SK-N-DZ (cell line): ENCODE measurements around the gene ACBD6.

Experiments
- DNase-seq: peaks from one replicate; pipeline ENCODE4 v3.0.0-alpha.2; 2015; ENCODE audit warnings: low spot score

Gene ACBD6

DNA sequence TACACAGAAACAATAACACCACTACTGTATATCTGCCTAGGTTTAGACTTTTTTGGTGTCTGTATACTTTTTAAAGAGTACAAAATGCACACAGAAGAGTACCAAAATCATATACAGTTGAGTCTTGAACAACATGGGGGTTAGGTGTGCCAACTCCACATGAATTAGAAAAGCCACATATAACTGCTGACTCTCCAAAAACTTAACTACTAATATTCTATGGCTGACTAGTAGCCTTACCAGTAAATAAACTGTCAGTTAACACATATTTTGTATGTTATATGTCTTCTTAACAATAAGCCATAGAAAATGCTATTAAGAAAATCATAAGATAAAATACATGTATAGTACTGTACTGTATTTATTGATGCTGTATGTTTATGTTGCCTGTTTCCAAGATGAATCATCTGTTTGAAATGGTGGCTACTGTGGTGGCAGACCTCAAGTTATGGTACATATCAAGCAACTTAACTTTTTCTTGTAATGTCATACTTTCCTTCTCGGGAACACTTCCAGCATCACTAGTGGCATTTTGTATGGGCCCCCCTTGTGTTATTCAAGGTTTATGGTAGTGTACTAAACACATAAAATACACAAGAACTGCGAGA, 201.1 kb downstream of the ACBD6 start:
- no peak for DNase-seq

DNA sequence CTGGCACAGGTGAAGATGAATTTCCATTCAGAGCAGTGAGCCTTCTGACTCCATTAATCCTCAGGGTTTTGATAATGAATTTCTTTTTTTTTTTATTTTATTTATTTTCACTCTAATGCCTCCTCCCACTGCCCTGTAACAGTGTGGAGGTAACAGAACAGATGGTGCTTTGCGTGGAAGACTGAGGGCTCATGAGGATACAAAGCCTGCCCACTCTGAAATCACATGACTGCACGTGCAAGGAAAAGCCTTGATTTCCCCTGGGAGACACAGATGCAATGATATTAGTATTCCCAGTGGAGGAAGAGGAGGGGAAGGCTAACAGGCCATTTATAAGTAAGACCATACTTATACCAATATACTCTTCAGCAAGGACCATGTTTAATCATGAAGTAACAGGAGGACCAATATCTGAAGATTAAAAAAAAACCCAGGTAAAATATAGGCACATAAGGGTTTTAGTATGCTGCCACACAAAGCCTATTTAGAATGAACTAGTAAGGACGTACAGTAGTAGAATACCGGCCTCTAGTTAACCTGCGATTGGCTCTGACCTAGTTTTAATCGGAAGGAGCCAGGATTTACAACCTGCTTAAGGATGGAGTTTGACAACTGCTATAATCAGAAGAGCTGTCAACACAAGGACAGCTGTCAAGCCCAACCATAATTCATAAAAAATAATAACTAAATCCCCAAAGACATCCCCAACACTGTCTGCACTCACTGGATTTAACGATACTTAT, 202.7 kb downstream of the ACBD6 start:
- DNase-seq: peak; percentile 22

DNA sequence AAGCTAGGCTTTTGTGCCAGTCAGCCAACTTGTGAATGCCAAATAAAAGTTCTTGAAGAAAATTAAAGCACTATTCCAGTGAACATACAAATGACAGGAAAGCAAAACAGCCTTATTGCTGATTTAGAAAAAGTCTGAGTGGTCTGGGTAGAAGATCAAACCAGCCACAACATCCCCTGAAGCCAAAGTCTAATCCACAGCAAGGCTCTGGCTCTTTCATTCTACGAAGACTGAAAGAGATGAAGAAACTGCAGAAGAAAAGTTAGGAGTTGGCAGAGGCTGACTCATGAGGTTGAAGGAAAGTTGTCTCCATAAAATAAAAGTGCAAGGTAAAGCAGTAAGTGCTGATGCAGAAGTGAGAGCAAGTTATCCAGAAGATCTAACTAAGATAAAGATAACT, 206.4 kb downstream of the ACBD6 start:
- no peak for DNase-seq

DNA sequence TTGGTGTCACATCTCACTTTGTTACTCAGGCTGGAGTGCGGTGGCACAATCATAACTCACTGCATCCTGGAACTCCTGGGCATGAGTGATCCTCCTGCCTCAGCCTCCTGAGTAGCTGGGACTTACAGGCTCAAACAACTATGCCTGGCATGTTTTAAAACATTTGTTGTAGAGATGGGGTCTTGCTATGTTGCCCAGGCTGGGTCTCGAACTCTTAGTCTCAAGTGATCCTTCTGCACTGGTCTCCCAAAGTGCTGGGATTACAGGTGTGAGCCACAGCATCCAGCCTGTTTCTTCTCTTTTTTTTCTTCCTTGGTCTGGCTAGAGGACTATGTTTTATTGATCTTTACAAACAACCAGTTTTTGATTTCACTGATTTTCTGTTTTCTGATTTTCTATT, 207.7 kb downstream of the ACBD6 start:
- no peak for DNase-seq

DNA sequence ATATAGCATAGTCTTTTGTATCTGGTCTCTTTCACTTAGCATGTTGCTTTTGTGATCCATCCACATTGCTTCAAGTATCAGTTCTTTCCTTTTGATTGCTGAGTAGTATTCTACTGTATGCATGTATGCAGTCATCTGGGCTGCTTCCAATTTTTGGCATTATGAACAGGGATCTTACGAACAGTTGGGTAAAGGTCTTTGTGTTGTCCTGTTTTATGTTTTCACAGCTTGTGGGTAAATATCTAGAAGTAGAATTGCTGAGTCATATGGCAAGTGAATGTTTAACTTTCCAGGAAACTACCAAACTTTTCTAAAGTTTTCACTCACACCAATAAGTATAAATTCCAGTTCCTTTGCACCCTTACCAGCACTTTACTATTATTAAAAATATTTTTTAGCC, 211.4 kb downstream of the ACBD6 start:
- no peak for DNase-seq

DNA sequence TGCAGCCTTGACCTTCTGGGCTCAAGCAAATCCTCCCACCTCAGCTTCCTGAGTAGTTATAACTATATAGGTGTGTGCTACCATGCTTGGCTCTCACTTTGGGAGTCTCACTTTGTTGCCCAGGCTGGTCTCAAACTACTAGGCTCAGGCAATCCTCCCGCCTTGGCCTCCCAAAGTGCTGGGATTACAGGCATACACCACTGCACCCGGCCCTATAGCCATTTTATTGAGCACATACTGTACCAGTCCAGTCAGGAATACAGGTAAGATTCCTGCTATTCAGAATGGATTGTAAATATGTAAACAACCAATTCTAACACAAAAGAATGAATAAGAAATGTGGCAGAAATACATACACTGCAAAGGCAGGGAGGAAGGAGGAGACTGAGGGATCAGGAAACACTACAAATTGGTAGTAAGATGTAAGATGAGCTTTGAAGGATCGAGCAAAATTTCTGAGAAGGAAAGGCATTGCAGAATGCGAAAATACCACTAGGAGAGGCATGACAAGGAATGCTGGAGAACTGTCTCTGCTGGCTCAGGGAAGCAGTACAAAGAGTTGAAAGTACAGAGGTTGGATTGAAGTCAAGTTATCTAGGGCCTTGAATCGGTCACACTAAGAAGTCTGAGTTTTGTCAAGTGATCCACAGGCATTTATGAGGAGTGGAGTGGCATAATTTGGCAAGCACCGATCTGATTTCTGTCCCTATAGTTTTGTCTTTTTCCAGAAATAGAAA, 211.9 kb downstream of the ACBD6 start:
- no peak for DNase-seq

DNA sequence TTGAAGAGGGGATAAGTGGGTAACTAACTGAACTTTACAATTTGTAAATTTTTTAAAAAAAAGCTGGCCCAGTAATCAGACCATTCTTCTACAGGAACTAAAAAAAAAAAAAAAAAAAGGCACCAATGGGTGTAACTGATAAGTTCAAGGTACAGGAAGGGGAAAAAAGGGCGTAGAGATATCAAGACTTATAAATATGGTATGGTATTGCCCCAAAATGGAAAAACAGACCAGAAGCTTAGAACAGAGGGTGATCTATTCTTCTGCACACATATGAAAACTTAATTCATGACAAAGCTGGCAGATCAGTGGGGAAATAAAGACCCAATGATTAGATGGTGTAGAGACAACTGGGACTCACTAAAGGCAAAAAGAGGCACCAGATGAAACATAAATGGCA, 213.4 kb downstream of the ACBD6 start:
- no peak for DNase-seq

DNA sequence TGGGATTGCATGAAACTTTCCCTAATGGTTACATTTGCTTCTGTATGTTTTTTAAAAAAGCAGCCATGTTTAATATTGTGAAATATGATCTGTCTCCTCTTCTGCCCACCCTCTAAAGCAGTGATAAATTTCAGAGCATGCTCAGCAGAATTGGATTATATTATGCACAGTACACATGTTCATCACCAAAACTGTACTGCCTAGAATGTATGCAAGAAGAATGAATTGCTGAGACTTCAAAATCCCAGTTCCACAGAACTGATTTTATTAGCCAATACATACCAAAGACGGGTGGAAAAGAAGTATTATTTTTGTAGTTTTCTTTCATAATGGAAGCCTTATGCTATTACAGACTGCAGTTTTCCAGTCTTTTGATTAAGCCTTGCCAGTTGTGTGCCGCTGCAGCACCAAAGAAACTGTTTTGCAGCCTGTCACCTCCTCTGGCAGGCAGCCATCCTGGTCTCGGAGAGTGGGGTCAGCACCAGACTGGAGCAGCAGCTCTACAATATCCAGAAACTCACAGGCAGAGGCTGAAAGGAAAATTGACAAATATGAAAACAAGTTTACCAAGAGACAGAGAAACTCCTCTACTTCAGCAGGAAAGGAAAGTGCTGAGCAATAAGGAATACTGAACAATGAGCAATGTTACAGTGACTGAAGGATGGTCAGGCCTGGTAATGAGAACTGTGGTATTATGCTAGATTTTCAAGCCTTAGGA, 214.2 kb downstream of the ACBD6 start:
- no peak for DNase-seq

DNA sequence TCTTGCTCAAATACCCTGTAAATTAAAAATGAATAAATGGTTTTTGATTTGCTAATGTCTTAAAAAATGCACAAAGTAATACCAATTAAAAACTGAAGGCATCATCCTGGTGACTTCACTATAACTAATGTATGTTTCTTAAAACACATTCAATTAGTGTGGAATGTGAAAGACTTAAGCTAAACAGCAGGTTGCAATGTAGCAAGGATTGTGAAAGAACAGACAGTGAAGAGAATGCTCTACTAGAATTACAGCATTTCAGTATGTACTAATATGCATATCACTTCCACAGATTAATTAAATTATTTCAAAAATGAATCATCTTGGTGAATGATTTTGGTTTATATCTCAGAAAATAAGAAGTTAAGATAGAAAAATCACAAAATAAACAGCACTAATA, 216.0 kb downstream of the ACBD6 start:
- DNase-seq: no peak

DNA sequence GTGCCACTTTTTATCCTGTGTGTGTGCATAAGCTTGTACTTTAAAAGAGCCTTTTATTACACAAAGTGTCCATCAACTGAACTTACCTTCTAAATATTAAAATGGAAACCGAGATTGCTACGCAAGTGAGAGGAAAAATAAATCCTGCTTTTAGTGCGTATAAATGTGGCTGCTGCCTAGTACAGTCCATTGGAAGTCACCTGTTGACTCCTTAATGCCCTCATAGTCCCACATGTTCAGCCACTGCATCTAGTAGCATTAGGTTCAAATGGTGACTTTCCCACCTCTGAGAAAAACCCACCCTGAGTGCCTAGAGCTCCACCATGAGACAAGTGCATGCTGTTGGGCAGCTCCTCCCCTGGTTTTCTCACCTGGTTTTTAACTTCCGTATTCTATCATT, 219.3 kb downstream of the ACBD6 start:
- no peak for DNase-seq

DNA sequence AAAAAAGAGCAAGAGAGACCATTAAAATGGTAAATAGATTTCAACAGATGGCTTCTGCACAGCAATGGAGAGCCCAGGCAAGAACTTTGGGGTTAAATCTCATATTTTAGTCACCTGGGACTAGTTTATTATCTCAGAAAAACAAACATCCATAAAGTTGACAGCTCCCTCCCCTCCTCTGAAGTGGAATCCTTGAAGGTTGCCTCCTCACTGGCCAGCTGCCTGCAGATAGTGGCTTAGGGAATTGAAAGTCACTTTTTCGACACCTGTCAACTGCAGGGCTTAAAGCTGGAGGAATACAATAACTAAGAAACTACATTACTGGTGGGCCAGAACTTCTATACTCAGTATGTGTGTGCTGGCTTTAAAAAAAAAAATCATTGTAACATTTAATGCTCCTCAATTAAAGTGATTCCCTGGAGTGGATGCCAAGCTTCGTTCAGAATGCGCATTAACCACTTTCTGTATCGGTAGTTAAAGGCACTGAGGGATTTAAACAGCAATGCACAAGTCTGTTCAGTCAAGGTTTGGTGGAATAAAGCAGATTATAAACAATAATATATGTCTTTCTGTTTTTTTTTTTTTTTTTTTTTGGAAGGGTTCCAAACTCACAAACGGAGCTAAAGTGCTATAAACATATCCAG, 219.9 kb downstream of the ACBD6 start:
- no peak for DNase-seq

DNA sequence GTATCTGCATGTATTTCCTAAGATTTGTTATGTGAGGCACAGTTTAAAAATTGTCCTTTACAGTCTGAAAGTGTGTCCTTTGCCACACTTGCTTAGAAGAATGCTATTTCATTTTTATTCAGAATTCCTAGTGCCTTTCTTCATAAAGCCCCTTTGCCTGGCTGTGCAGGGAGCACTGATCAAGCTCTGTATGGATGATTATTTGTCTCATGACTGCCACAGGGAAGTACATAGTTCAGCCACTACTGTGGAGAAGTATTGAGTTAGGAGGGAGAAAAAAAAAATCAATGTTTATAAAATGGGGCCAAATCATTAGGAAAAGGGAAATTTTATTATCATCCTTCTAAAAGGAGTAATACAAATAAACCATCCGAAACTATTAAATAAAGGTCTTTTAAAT, 220.9 kb downstream of the ACBD6 start:
- DNase-seq: no peak

DNA sequence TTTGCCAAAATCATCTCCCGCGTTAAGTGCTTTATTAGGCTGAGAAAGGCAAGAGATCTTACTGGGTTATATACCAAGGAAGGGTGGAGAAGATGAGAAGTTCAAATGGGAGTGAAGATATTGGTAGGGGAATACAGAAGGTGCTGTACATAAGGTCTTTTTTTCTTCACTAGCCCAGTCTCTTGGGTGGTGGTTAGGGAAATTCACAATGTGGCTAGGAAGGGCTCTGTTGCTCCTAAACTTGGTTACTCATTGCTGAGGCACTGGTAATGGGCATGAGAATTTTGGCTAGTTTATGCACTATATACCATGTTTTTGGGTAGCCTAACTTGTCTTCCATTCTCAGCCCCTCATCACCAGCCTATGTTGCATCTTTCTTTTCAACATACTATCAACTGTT, 221.8 kb downstream of the ACBD6 start:
- no peak for DNase-seq

DNA sequence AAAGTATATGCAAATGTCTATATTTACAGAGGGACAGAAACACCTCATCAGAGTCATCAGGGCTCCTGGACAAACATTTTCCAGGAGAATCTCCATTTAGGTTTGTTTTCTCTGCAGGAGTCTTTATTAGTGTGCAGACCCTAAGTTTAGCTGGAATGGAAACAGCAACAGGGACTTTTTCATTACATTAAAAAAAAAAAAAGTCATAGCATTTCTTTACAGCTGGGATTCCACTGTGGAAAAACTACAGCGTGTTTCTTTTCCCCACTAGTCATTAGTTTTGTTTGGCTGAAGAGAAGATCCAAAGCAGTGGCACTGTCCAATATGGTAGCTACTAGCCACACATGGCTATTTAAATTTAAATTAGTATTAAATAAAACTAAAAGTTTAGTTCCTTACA, 222.7 kb downstream of the ACBD6 start:
- DNase-seq: no peak

DNA sequence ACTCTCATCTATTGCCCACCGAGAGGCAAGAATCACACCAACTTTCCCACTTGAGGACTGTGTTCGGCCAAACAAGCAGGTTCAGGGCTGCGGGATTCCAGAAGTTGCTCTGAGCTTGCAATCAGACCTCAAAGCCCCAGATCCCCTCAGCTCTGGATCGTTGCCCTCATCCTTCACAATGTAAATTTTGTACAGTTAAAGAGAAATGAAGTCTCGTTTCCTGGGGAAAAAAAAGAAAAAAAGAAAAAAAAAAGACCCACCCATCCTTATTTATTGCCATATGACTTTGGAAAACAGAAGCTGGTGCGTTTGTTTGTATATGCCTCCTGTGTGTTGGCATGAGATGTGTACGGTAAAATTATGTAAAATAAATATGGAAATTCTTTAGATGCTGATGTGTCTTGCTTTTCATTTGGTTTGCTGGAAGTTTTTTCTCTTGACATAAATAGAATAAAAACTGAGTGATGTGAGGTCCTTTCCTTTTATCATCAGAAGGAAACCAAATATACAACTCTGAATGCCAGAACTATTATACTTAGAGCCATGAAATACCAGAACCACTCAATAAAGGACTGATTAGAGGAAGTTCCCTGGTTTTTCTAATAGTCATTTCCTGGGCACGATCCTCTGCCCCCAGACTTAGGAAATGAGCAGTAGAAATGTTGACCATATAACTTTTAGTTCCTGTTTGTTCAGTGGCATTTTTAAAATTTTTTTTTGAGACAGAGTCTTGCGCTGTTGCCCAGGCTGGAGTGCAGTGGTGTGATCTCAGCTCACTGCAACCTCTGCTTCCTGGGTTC, 223.6 kb downstream of the ACBD6 start:
- DNase-seq: no peak

DNA sequence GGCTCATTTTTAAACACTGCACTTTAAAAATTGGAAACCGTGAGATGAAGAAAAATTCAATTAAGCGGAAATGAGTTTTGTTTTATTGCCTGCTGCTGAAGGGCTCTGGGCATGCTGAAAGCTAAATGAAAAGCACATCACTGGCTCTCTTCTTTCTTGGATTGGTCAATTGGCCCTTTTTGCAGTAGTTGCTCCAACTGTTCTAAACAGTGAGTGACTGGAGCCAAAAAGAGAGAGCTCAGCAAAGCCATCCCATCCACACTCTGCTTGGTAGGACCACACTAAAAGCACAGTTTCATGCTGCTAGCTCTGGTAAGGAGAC, 224.2 kb downstream of the ACBD6 start:
- DNase-seq: no peak

DNA sequence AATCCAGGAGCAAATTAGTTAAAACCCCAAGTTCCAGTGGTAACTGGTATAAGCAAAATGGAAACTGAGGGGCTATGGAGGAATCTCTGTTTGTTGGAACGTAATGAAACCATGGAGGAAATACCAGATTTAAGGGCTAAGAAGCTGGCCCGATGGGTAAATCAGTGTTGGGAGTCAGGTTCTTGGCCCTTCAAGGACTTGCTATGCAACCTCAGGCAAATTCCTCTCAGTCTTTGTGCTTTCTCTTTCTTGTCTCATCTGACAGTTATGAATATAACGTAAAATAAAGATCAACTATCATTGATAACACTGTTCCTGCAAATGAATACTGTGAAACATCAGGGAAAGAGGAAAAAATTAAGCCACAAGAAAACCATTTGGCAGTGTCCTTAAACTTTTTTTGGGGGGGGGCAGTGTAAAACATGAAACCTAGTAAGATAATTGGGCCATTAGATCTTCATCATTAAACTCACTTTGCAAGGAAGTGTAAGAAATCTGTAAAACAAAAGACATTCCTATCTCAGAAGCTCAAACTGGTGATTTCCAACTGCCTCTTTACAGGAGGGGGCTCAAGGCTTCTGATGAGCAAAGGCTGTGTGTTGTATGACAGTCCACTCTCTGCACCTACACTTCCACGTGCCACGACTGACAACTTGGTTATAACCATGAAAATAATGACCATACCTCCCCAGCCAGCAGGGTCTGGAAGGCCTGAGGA, 224.7 kb downstream of the ACBD6 start:
- DNase-seq: no peak

DNA sequence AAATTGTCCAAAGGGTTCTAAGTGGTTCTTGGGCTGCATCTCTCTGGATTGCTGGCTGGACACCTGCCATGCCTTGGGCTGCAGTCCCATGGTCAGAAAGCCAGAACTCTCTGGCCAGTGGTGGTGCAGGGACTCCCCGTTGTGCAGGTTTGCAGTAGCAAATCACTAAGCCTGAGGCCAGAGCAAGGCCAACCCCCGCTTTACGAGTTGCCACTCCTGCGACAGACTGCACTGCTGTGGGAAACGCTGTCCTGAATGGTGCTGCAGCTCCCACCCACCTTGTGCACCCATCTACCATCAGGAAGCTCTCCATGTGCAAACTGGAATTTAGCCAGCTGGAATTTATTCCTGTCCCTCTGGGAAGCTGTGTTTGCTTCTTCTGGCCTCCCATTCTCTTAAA, 226.7 kb downstream of the ACBD6 start:
- DNase-seq: no peak

DNA sequence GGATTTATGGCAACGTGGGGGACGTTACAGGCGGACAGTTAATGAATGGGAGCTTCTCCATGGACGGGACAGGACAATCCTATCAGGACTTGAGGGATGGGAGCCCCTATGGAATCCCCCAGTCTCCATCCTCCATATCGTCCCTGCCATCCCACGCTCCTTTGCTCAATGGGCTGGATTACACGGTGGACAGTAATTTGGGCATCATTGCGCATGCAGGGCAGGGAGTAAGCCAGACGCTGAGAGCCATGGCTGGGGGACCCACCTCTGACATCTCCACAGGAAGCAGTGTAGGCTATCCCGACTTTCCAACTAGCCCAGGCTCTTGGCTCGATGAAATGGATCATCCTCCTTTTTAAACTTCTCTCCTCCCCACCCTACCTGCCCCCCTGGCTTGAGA, 228.2 kb downstream of the ACBD6 start:
- DNase-seq: no peak

DNA sequence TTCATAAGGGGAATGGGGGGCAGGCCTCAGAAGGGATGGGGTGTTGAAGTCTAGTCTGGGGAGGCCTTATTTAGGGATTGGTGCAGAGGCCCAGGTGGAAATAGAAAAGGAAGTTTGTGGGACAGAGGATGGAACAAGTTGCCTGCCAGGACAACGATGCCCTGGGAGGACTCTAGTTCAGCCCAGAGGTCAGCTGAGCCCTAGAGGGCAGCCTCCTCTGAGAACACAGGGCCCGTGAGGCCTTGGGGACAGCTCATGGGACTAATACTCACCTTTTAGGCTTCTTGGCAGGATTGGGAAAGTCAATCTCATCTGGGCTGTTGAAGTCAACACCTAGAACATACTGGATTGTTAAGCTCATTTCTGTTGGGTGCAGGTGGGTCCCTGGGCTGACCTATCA, 229.3 kb downstream of the ACBD6 start:
- DNase-seq: no peak

DNA sequence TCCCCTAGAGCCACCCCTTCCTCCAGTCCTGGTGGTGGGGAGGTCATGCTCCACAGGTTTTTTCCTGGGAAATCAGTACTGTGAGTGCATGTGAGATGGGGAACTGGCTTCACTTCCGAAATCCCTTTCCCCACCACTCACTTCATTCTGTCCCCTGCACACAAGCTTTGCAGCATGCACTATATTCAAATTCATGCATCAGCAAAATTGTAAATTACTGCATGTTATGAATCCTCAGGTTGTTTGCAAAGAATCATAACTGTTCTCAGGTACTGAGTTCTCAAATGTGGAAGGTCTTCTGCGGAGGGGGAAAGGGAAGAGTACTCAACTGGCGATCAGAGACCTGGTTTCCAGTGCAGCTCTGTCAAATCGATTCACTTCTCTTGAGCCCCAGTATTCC, 230.0 kb downstream of the ACBD6 start:
- DNase-seq: no peak
